ENCODE results near the gene MALT1.
"Not testable (repeated sequence)": the region's sequence is repeated elsewhere in the genome, so short reads cannot be mapped to it uniquely, and the experiment has no call there.

DNA sequence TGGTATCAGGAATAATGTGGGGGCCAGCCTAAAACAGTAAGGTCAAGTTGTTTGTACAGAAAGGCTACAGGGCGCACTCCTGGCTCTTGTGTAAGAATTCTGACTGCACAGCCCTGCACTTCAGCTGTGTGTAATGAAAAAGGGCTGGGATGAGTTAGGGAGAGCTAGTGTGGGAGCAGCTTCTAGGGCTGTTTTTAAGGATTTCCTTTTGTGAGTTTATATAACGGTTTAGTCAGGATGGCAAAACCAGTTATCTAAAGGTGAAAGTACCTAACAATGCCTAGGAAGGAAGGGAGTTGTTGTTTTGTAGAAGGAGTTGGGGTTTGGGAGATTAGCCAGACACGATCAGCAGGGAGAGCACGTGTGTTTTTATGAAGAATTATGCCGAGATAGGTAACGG is 27.7 kb upstream of the MALT1 start:
- TF ChIP-seq, protein P1, sequence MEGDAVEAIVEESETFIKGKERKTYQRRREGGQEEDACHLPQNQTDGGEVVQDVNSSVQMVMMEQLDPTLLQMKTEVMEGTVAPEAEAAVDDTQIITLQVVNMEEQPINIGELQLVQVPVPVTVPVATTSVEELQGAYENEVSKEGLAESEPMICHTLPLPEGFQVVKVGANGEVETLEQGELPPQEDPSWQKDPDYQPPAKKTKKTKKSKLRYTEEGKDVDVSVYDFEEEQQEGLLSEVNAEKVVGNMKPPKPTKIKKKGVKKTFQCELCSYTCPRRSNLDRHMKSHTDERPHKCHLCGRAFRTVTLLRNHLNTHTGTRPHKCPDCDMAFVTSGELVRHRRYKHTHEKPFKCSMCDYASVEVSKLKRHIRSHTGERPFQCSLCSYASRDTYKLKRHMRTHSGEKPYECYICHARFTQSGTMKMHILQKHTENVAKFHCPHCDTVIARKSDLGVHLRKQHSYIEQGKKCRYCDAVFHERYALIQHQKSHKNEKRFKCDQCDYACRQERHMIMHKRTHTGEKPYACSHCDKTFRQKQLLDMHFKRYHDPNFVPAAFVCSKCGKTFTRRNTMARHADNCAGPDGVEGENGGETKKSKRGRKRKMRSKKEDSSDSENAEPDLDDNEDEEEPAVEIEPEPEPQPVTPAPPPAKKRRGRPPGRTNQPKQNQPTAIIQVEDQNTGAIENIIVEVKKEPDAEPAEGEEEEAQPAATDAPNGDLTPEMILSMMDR (IDR thresholded peaks at IDR 0.05): not testable (repeated sequence)
- not testable (repeated sequence) for TF ChIP-seq EZH2, EZH2phosphoT487 (IDR thresholded peaks at IDR 0.05)
